Activated T-cell treated with anti-CD3 and anti-CD28 coated beads, Interleukin-2, amount 50 U/mL, for 4 hours (primary cell): Measurements from ENCODE around the gene SELENOI. TPM values are rescaled to one million over a fixed set of nuclear protein-coding genes. Genes with fewer than 3 reads are reported as not detected.

Experiments used
- ATAC-seq, 2 donors: fragments of 200-7000 bp; cut with Tn5 transposase; one replicate each; pipeline ENCODE4 v1.10.0; 2021
- DNase-seq: peaks from one replicate; pipeline ENCODE4 v3.0.0-alpha.2; 2020
- H3K27me3 Mint-ChIP-seq: one replicate; pipeline ENCODE4 v1.8.0; 2021; ENCODE audit warnings: low read depth, mixed read lengths
- H3K36me3 Mint-ChIP-seq: one replicate; pipeline ENCODE4 v1.8.0; 2022; ENCODE audit warnings: mixed read lengths; ENCODE audit not compliant: insufficient read depth
- H3K4me1 Mint-ChIP-seq: one replicate; pipeline ENCODE4 v1.8.0; 2021; ENCODE audit warnings: low read depth, mixed read lengths
- H3K4me3 Mint-ChIP-seq: one replicate; pipeline ENCODE4 v1.8.0; 2021; ENCODE audit warnings: mild to moderate bottlenecking, moderate library complexity, mixed read lengths
- H3K9me3 Mint-ChIP-seq: one replicate; pipeline ENCODE4 v1.8.0; 2021; ENCODE audit warnings: mixed read lengths
- total RNA-seq, 3 donors: library from RNA; stranded (reverse); gene quantifications; one replicate each; pipeline ENCODE4 v1.2.1, GENCODE V29; 2021

The SELENOI gene
- total RNA-seq, 3 donors from 2014 or later = 73.5 to 76.2 (median 76.0) TPM

DNA sequence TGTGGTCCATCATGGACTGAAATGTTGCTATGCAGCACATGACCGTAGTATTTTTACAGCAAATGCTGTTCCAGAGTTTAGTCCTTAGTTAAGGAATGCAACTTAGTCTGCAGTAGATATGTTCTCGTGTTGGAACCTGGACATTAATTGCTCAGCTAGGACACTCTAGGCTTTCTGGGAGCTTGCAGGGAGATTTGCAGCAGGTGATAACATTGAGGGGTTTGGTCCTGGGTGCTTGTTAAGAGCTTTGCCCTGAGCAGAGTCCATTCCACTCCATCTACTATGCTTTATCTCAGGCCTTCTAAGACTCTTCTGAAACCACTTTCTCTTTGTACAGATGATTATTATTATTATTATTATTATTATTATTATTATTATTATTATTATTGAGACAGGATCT lies 82.9 kb downstream of the SELENOI start:
- H3K27me3 Mint-ChIP-seq = peaks cover 6% of the 10 kb centered on the region
- no peak for ATAC-seq
- no peak overlapping the region for H3K4me3 Mint-ChIP-seq
- no peak for DNase-seq
- peaks cover 4% of the 10 kb centered on the region for H3K9me3 Mint-ChIP-seq
- no peaks in the 10 kb centered on the region for H3K4me1 Mint-ChIP-seq
- no peaks in the 10 kb centered on the region for H3K36me3 Mint-ChIP-seq

DNA sequence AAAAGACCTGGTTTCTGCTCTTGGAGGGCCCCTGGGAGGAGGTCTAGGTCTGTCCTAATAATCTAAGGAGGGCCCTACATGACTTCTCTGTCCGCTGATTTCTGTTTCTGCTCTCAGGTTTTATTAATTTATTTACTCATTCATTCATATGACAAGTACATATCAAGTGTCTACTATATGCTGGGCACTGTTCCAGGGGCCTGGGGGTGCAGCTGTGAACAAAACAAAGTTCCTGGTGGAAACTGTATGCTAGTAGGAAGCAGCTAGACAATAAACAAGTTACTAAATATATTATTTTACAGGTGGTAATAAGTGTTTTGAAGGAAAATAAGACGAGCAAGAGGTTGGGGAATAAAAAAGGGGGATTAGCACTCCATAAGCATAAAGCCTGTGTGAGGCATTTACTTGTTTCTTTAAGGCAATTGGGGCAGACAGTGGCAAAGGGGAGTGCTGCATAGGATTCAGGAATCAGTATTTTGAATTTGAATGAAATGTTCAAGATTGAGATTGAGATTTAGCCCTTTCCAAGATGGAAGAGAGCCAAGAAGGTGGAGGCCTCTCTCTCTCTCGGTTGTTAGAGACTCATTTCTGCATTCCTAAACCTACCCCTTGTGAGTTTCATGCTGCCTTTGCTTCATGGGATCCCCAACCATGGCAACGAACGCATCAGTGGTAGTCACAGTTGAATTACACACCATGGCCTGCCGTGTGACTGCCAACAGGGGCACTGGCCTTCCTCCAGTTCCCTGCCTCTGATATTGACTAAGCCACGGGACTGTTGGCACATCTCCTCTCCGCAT lies 84.0 kb downstream of the SELENOI start:
- no peak for DNase-seq
- H3K9me3 Mint-ChIP-seq = peaks cover 4% of the 10 kb centered on the region
- no peaks in the 10 kb centered on the region for H3K4me1 Mint-ChIP-seq
- H3K4me3 Mint-ChIP-seq = no peak overlapping the region
- peaks cover 6% of the 10 kb centered on the region for H3K27me3 Mint-ChIP-seq
- no peak for ATAC-seq
- H3K36me3 Mint-ChIP-seq = no peaks in the 10 kb centered on the region

DNA sequence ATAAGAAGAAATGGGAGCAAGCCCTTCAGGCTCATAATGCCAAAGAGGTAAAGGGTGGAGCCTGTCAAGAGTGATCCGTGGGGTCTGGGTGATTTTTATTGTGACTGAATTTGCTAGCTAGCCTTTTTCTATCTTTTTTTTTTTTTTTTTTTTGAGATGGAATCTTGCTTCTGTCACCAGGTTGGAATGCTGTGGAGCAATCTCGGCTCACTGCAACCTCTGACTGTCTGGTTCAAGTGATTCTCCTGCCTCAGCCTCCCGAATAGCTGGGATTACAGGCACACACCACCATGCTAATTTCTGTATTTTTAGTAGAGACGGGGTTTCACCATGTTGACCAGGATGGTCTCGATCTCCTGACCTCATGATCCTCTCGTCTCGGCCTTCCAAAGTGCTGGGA lies 84.9 kb downstream of the SELENOI start:
- Mint-ChIP-seq H3K9me3 (no peaks in the 10 kb centered on the region), H3K4me3 (no peak overlapping the region), H3K27me3 (peaks cover 6% of the 10 kb centered on the region), H3K36me3 (no peaks in the 10 kb centered on the region), H3K4me1 (no peaks in the 10 kb centered on the region)
- ATAC-seq = no peak
- no peak for DNase-seq

DNA sequence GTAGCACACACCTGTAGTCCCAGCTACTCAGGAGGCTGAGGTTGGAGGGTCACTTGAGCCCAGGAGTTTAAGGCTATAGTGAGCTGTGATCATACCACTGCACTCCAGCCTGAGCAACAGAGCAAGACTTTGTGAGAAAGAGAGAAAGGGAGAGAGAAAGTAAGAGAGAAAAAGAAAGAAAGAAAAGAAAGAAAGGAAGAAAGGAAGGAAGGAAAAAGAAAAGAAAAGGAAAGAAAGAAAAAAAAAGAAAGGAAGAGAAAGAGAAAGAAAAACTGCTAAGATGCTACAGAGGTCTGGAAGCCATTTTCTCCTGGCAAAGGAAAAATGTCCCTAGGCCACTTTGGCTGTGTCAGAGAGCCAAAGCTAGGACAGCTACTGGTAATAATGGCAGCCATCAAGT lies 86.4 kb downstream of the SELENOI start:
- Mint-ChIP-seq H3K4me1 (no peaks in the 10 kb centered on the region), H3K4me3 (no peak overlapping the region), H3K27me3 (peaks cover 6% of the 10 kb centered on the region), H3K36me3 (no peaks in the 10 kb centered on the region), H3K9me3 (no peaks in the 10 kb centered on the region)
- no peak for ATAC-seq
- no peak for DNase-seq

DNA sequence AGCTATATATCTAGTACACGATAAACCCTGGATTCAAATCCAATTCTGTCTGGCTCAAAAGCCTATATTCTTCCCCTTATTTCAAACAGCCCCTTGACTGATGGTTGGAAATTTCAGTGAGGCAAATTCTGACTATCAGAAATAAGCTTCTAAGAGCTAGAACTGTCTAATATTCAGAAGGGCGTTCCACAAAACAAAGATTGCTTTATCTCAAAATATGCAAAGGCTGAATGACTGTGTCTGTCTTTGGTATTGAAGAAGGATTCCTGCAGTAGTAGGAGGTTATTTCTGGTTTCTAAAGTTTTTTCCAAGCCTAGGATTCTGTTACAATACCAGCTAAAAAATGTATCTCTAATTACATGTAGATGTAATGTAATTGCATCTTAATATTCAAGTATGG lies 86.9 kb downstream of the SELENOI start:
- no peaks in the 10 kb centered on the region for H3K36me3 Mint-ChIP-seq
- H3K4me1 Mint-ChIP-seq = no peaks in the 10 kb centered on the region
- H3K9me3 Mint-ChIP-seq = no peaks in the 10 kb centered on the region
- no peak for DNase-seq
- ATAC-seq = no peak
- peaks cover 4% of the 10 kb centered on the region for H3K27me3 Mint-ChIP-seq
- H3K4me3 Mint-ChIP-seq = no peak overlapping the region

GRCh38 chr2:26435106-26435505 lies 89.2 kb downstream of the SELENOI start:
- no peaks in the 10 kb centered on the region for H3K9me3 Mint-ChIP-seq
- DNase-seq (no peak), ATAC-seq (no peak)
- H3K4me1 Mint-ChIP-seq = no peaks in the 10 kb centered on the region
- H3K36me3 Mint-ChIP-seq = no peaks in the 10 kb centered on the region
- peaks cover 8% of the 10 kb centered on the region for H3K27me3 Mint-ChIP-seq
- no peak overlapping the region for H3K4me3 Mint-ChIP-seq

GRCh38 chr2:26438526-26438925 lies 92.6 kb downstream of the SELENOI start:
- Mint-ChIP-seq H3K4me3 (no peak overlapping the region), H3K4me1 (no peaks in the 10 kb centered on the region), H3K9me3 (no peaks in the 10 kb centered on the region), H3K27me3 (peaks cover 8% of the 10 kb centered on the region), H3K36me3 (no peaks in the 10 kb centered on the region)
- DNase-seq (no peak), ATAC-seq (no peak)

- Mint-ChIP-seq H3K4me1 (no peaks in the 10 kb centered on the region), H3K36me3 (no peaks in the 10 kb centered on the region), H3K4me3 (no peak overlapping the region), H3K27me3 (peaks cover 8% of the 10 kb centered on the region), H3K9me3 (no peaks in the 10 kb centered on the region)
- DNase-seq (no peak), ATAC-seq (no peak)
These were observed 93.0 kb downstream of the SELENOI start for GRCh38 chr2:26438926-26439325.

DNA sequence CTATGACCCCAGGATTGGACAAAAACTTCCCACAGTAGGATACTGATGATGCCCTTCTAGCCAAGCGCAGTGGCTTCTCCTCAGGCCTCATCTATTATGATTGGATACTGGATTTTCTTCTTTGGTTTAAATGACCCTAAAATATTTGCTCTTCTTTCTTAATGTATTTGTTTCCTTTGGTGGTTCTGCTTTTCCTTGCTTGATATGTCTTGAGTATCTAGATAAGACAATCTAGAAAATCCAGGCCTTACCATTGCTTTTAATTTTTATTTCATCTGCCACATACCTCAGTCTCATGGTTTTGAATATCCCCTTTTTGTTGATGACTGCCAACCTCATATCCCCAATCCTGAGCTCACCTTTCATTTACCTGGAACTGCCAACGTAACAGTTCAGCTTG lies 96.4 kb downstream of the SELENOI start:
- H3K9me3 Mint-ChIP-seq = no peaks in the 10 kb centered on the region

DNA sequence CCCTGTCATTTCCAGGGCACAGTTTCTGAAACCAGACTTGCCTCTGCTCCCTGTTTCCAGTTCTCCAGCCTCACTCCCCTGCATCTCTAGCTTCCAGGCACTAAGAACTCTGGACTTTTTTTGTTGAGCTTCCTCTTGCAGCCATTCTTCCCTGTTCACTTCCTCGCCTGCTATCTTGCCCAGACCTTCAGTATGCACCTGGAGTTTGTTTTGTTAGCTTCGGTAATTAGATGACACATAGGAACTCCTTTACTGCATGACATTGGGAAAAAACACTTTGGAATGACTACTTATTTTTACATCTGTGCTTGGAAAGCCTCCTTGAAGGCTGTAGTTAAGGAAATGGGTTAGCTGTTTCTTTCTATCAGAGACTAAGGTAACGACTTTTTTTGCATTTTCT lies 96.8 kb downstream of the SELENOI start:
- ATAC-seq = no peak

More for the DNA sequence above, 96.4 kb downstream of the SELENOI start:
- H3K4me3 Mint-ChIP-seq = no peak overlapping the region
- ATAC-seq = no peak
- H3K4me1 Mint-ChIP-seq = no peaks in the 10 kb centered on the region
- DNase-seq = no peak
- H3K36me3 Mint-ChIP-seq = no peaks in the 10 kb centered on the region
- H3K27me3 Mint-ChIP-seq = peaks cover 8% of the 10 kb centered on the region

DNA sequence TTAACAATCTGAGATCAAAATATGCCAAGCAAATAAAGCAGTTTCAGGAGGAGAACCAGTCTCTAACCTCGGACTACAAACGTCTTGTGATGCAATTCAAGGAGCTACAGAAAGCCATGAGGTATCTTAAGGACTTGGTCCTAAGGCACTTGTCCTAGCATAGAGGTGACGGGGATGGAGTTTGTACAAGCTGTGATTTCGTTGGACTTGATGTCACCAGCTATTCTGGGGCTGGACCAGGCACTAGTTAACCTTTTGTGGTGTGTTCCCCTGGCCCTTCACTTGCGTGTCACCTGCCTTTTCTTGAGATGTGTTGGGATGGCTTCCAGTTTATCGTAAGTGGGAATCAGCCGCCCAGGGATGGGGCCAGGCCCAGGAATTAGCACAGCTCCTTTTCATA lies 98.3 kb downstream of the SELENOI start:
- Mint-ChIP-seq H3K9me3 (no peaks in the 10 kb centered on the region), H3K27me3 (peaks cover 4% of the 10 kb centered on the region), H3K36me3 (no peaks in the 10 kb centered on the region), H3K4me1 (no peaks in the 10 kb centered on the region), H3K4me3 (no peak overlapping the region)
- DNase-seq (no peak), ATAC-seq (no peak)

More for the DNA sequence above, 96.8 kb downstream of the SELENOI start:
- H3K4me1 Mint-ChIP-seq = no peaks in the 10 kb centered on the region
- peaks cover 8% of the 10 kb centered on the region for H3K27me3 Mint-ChIP-seq
- no peak overlapping the region for H3K4me3 Mint-ChIP-seq
- H3K9me3 Mint-ChIP-seq = no peaks in the 10 kb centered on the region
- no peaks in the 10 kb centered on the region for H3K36me3 Mint-ChIP-seq
- DNase-seq = no peak

Other genes starting within 250 kb of the SELENOI start
- 1 to 10 TPM; 2.4 to 4.1 (median 3.2) TPM for gene GAREM2, start 173.1 kb upstream of the SELENOI start, total RNA-seq
- 10 to 100 TPM; 85.9 to 94.9 (median 87.7) TPM for gene HADHA, start 101.5 kb upstream of the SELENOI start, total RNA-seq
- 10 to 100 TPM; 53.8 to 59.9 (median 55.2) TPM for gene HADHB, start 101.2 kb upstream of the SELENOI start, total RNA-seq
- 1 to 10 TPM; 1.9 to 2.8 (median 2.0) TPM for gene ADGRF3, start 646 bp downstream of the SELENOI start, total RNA-seq
- not detected for gene DRC1, start 55.8 kb downstream of the SELENOI start, total RNA-seq
- under 1 TPM; 0.10 to 0.60 (median 0.18) TPM for gene OTOF, start 132.0 kb downstream of the SELENOI start, total RNA-seq